Colonic mucosa (tissue), 4 donors: Measurements from ENCODE around the gene PDE4D. TPM values are rescaled to one million over a fixed set of nuclear protein-coding genes. Genes with fewer than 3 reads are reported as not detected.

ENCODE experiments used
- DNase-seq: peaks from one replicate; pipeline ENCODE4 v3.0.0-alpha.2; 2020
- H3K27ac ChIP-seq: fragments of 200-600 bp; one replicate; pipeline ENCODE4 v1.8.0; 2021
- H3K27me3 ChIP-seq: fragments of 200-600 bp; one replicate; pipeline ENCODE4 v1.8.0; 2021
- H3K36me3 ChIP-seq: fragments of 200-600 bp; one replicate; pipeline ENCODE4 v1.8.0; 2021
- H3K4me1 ChIP-seq: fragments of 200-600 bp; one replicate; pipeline ENCODE4 v1.8.0; 2021; ENCODE audit warnings: mild to moderate bottlenecking
- H3K4me3 ChIP-seq: fragments of 200-600 bp; one replicate; pipeline ENCODE4 v1.8.0; 2021
- H3K9ac ChIP-seq, 2 donors: one replicate each; pipeline ENCODE4 v1.7.0; 2013; ENCODE audit warnings: control low read depth in 2 of 2, low read depth in 2 of 2, low read length in 2 of 2
- H3K9me3 ChIP-seq: fragments of 200-600 bp; one replicate; pipeline ENCODE4 v1.8.0; 2021
- intact Hi-C: fragments of 100-400 bp; cut with DNase I; formaldehyde crosslinking; loops from one replicate; pipeline ENCODE4 v1.14.1; 2022
- total RNA-seq, 2 donors: library from RNA; stranded (reverse); fragmentation: NEBNext Ultra II Directional in 1 of 2; extraction: Animal tissue kit (Norgen Biotek cat#: 25700) in 1 of 2; gene quantifications; one replicate each; pipeline ENCODE4 v1.2.1, GENCODE V29; 2021
- TF ChIP-seq, protein P1 (sequence below): fragments of 200-600 bp; IDR thresholded peaks from one replicate; pipeline ENCODE4 v1.8.0; 2022; ENCODE audit warnings: antibody characterized with exemption, mild to moderate bottlenecking
- donor health status: healthy.
- donor health status: DM: no; HTN: no; CAD: no.
- donor health status: DM: no; HTN: no; CAD: no.

Gene PDE4D
- total RNA-seq, 2 donors from 2014 or later = 23.1 to 53.7 TPM

DNA sequence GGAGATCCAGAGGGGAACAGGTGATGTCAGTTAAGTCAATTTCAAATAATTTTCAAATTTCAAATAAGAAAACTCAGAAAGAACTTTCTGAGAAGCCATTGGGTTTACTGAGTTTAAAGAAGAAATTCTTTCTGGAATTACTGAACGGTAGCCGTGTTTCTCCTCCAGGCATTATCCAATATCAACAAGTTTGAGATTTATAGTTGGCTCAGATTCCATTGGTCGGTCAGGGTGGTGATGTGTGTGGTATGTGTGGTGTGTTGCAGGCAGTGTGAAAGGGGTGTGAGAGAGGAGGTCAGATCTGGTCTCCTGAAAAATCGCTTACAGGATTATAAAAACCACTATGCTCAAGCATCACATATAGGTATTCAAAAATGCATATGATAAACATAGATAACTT, 60.1 kb downstream of the PDE4D start:
- intact Hi-C loops = no loop called here
- H3K9ac ChIP-seq = no peak overlapping the region

DNA sequence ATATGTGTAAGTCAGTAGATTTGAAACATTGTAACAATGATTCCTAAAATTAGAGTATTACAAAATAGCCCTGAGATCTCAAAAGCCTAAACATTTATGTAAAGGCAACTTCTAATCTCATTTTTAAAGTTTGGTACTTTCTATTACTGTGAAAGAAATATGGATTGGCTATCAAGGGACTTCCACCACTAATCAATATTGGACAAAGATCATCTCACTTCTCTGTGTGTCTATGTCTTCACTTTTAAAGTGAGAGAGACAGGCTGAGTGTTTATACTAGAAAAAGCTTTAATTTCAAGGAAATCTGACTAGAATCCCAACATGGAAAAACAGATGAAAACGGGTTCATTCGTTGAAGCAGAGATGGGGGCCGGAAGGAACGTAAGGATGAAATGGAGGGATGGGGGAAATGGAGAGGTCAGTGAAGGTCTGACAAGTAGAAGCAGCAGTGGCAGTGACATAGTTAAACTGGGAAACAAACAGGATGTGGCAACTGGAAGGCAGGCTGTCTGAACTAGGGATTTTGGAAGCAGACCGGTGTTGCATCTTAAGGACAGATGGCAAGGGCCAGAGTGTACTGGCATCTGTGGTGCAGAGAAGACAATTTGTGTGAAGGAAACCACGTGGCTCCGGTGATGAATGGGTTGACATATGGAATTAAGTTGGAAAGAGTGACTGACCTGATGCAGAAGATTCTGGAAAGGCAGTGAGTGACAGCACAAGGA, 60.8 kb downstream of the PDE4D start:
- H3K27ac ChIP-seq = no peak overlapping the region
- no peaks in the 10 kb centered on the region for H3K36me3 ChIP-seq
- H3K4me1 ChIP-seq = no peaks in the 10 kb centered on the region
- intact Hi-C loops = no loop called here
- no peaks in the 10 kb centered on the region for H3K27me3 ChIP-seq
- no peaks in the 10 kb centered on the region for H3K9me3 ChIP-seq
- no peak for DNase-seq
- no peak overlapping the region for H3K9ac ChIP-seq
- TF ChIP-seq, protein P1, sequence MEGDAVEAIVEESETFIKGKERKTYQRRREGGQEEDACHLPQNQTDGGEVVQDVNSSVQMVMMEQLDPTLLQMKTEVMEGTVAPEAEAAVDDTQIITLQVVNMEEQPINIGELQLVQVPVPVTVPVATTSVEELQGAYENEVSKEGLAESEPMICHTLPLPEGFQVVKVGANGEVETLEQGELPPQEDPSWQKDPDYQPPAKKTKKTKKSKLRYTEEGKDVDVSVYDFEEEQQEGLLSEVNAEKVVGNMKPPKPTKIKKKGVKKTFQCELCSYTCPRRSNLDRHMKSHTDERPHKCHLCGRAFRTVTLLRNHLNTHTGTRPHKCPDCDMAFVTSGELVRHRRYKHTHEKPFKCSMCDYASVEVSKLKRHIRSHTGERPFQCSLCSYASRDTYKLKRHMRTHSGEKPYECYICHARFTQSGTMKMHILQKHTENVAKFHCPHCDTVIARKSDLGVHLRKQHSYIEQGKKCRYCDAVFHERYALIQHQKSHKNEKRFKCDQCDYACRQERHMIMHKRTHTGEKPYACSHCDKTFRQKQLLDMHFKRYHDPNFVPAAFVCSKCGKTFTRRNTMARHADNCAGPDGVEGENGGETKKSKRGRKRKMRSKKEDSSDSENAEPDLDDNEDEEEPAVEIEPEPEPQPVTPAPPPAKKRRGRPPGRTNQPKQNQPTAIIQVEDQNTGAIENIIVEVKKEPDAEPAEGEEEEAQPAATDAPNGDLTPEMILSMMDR = no peak
- H3K4me3 ChIP-seq = no peak overlapping the region

More for the DNA sequence above, 60.1 kb downstream of the PDE4D start:
- no peaks in the 10 kb centered on the region for H3K4me1 ChIP-seq
- H3K27me3 ChIP-seq = no peaks in the 10 kb centered on the region
- no peaks in the 10 kb centered on the region for H3K9me3 ChIP-seq
- H3K27ac ChIP-seq = no peak overlapping the region
- no peak for DNase-seq
- no peak overlapping the region for H3K4me3 ChIP-seq
- no peaks in the 10 kb centered on the region for H3K36me3 ChIP-seq
- TF ChIP-seq, protein P1 = no peak

DNA sequence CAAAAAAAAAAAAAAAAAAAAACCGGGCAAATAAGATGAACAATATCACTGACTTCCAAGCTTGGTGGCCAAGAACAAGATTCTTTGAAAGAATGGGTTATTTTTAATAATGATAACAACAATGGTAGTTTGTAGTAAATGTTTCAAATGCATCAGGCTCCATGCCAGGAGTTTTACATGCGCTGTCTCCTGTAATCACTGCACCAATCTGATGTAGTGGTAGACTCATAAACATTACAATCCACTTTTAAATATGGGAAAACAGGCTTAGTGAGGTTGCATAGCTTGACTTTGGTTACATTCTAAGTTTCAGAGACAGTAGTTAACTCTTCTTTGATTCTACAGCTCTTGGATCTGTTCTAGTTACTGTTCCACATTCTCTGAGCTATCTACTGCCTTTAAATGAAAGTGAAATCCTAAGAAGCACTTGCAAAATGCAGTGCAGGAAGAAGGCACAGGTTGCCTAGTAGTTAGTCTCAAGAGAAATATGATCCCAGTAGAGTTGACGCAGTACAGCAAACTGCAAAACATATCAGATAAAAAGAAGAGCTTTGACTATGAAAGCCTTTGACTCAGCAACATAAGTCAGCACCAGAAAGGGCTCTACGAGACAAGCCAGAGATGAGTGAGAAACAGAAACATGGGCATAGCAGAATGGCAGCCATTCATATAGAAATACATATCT, 62.1 kb downstream of the PDE4D start:
- H3K36me3 ChIP-seq = no peaks in the 10 kb centered on the region
- H3K4me1 ChIP-seq = no peaks in the 10 kb centered on the region
- no peak overlapping the region for H3K9ac ChIP-seq
- no peak overlapping the region for H3K27ac ChIP-seq
- no peaks in the 10 kb centered on the region for H3K27me3 ChIP-seq
- DNase-seq = no peak
- H3K4me3 ChIP-seq = no peak overlapping the region
- TF ChIP-seq, protein P1 = no peak
- H3K9me3 ChIP-seq = no peaks in the 10 kb centered on the region
- intact Hi-C loops = no loop called here

DNA sequence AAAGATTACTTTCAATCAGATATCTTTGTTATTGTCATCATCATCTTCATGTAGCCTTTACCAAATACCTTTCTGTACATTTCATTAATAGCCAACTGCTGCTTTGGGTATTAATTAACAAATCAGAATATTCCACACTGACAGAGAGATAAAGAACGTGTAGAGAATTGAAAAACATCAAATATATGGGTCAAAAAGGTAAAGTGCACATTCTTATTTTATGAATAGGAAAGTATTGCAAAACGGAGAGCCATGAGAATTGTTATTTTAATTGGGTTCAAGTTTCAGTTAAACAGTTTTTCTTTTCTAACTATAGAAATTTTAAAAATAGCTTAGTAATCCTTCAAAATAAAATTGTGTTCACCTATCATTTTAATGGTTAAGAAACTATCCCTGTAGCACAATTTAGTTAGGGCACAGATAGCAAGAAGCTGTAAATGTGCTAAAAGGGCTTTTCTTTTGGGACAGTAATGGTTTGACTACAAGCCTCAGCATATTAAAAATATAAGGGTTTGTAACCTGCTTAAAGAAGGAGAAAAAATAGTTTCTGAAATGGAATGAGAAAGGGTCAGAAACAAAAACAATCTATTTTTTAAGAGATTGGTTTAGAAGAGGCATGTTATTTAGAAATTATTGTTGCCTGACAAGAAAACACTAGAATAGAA, 62.9 kb downstream of the PDE4D start:
- Histone ChIP-seq H3K4me1 (no peaks in the 10 kb centered on the region), H3K36me3 (no peaks in the 10 kb centered on the region), H3K27me3 (no peaks in the 10 kb centered on the region), H3K27ac (no peak overlapping the region), H3K4me3 (no peak overlapping the region), H3K9ac (no peak overlapping the region), H3K9me3 (no peaks in the 10 kb centered on the region)
- intact Hi-C loops = no loop called here
- TF ChIP-seq, protein P1 = no peak
- DNase-seq = no peak

DNA sequence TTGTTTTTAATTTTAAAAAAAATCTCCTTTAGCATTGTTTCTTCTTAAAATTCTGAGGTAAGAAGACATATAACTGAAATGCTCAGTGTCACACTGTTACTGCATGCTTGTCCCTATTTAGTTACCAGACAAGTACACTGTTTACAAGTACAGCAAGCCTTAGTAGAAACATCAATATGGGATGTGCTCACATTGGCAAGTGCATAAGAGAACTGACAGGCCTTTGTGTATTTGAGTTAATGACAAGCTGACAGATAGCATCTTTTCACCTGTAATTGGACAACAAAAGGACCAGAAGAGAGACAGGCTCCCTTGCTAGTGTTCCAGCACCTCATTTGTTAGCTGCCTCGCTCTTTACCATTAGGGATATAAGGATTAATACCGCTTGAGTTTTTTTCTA, 63.6 kb downstream of the PDE4D start:
- Histone ChIP-seq H3K27ac (no peak overlapping the region), H3K4me3 (no peak overlapping the region), H3K9ac (no peak overlapping the region), H3K4me1 (no peaks in the 10 kb centered on the region), H3K36me3 (no peaks in the 10 kb centered on the region), H3K9me3 (no peaks in the 10 kb centered on the region), H3K27me3 (no peaks in the 10 kb centered on the region)
- intact Hi-C loops = no loop called here
- DNase-seq = no peak
- TF ChIP-seq, protein P1 = no peak
